Activated CD4-positive, alpha-beta T cell treated with anti-CD3 and anti-CD28 coated beads for 36 hours (primary cell): ENCODE data around the gene PHC2. TPM values are rescaled to one million over a fixed set of nuclear protein-coding genes. Genes with fewer than 3 reads are reported as not detected.

Experiments
- ATAC-seq: fragments of 200-7000 bp; cut with Tn5 transposase; one replicate; pipeline ENCODE4 v1.10.0; 2021; ENCODE audit warnings: mild to moderate bottlenecking, moderate library complexity
- CTCF ChIA-PET: fragments of 350-600 bp; sonication (Branson Sonifier 250); formaldehyde crosslinking; loops from one replicate; lab custom pipeline; 2021; ENCODE audit warnings: antibody characterized with exemption; lab: Charles Lee
- POLR2A ChIA-PET: fragments of 350-600 bp; sonication (Branson Sonifier 250); formaldehyde crosslinking; loops from one replicate; lab custom pipeline; 2021; ENCODE audit warnings: antibody characterized with exemption, inconsistent platforms; lab: Charles Lee
- DNase-seq: peaks from one replicate; pipeline ENCODE4 v3.0.0-alpha.2; 2020
- H3K27ac Mint-ChIP-seq: one replicate; pipeline ENCODE4 v1.8.0; 2021; ENCODE audit warnings: mixed read lengths
- H3K27me3 Mint-ChIP-seq: one replicate; pipeline ENCODE4 v1.8.0; 2021; ENCODE audit warnings: mixed read lengths
- H3K36me3 Mint-ChIP-seq: one replicate; pipeline ENCODE4 v1.8.0; 2021; ENCODE audit warnings: low read depth, mixed read lengths
- H3K4me1 Mint-ChIP-seq: one replicate; pipeline ENCODE4 v1.8.0; 2021; ENCODE audit warnings: mixed read lengths
- H3K4me3 Mint-ChIP-seq: one replicate; pipeline ENCODE4 v1.8.0; 2021; ENCODE audit warnings: mild to moderate bottlenecking, moderate library complexity, mixed read lengths
- H3K9me3 Mint-ChIP-seq: one replicate; pipeline ENCODE4 v1.8.0; 2021; ENCODE audit warnings: low read depth, mixed read lengths
- intact Hi-C, 2 experiments: fragments of 100-400 bp; cut with DNase I in 1 of 2; cut with micrococcal nuclease in 1 of 2; formaldehyde crosslinking; loops; one replicate each; pipeline versions ENCODE4 v1.14.2 to v1.15.1; 2022 to 2024; cut with DNase I, micrococcal nuclease
- total RNA-seq, 2 experiments: library from RNA; stranded (reverse); gene quantifications; one replicate each; pipeline ENCODE4 v1.2.3, GENCODE V29; 2021

The PHC2 gene
- 10 to 100 TPM; 23.8 to 28.4 TPM for total RNA-seq

GRCh38 chr1:33430692-33431593, at the start of gene PHC2:
TSS of gene PHC2 (minus strand) at chr1:33431095. CDS start at chr1:33375539, 55,556 bp downstream.
- DNase-seq (peak; percentile 95), ATAC-seq (peak; percentile 99)
- Mint-ChIP-seq H3K9me3 (no peaks in the 10 kb centered on the region), H3K27ac (no peak within 1 kb of the TSS), H3K36me3 (no peaks in the 10 kb centered on the region), H3K4me3 (peak within 1 kb of the TSS; percentile 58), H3K27me3 (peaks cover 5% of the 10 kb centered on the region), H3K4me1 (peaks cover 5% of the 10 kb centered on the region)
- ChIA-PET CTCF (interaction anchor here (1.0 to 1.5 kb wide), 2 partner anchors 11 to 135 kb away, joined by 3 to 4 read pairs; no protein-coding TSS in a partner anchor), POLR2A (no interaction called here)
- intact Hi-C loops = loop anchor here (1.0 to 5.0 kb wide), 9 partner anchors 41 to 1601 kb away; partner anchors contain the start of genes ZSCAN20 (in 2 of the 2), S100PBP (in 1 of the 2), TRIM62 (in 1 of the 2) and YARS1 (in 1 of the 2)

GRCh38 chr1:33477451-33477850, 46.6 kb upstream of the PHC2 start:
- H3K4me1 Mint-ChIP-seq = peaks cover 8% of the 10 kb centered on the region
- no peak overlapping the region for H3K27ac Mint-ChIP-seq
- no peak for ATAC-seq
- no peaks in the 10 kb centered on the region for H3K27me3 Mint-ChIP-seq
- CTCF ChIA-PET = interaction anchor here (1.0 kb wide), 1 partner anchor 22 kb away, joined by 3 read pairs; no protein-coding TSS in a partner anchor
- no peaks in the 10 kb centered on the region for H3K9me3 Mint-ChIP-seq
- no peak overlapping the region for H3K4me3 Mint-ChIP-seq
- intact Hi-C loops = no loop called here
- DNase-seq = no peak
- POLR2A ChIA-PET = no interaction called here
- peaks cover 5% of the 10 kb centered on the region for H3K36me3 Mint-ChIP-seq

- peaks cover 23% of the 10 kb centered on the region for H3K4me1 Mint-ChIP-seq
- peak overlapping the region; percentile 81 for H3K4me3 Mint-ChIP-seq
- no peak for ATAC-seq
- intact Hi-C loops = loop anchor here (2.0 to 5.0 kb wide), 5 partner anchors 43 to 377 kb away; partner anchors contain the start of gene PHC2 (in 1 of the 2)
- DNase-seq = no peak
- no peaks in the 10 kb centered on the region for H3K36me3 Mint-ChIP-seq
- H3K27me3 Mint-ChIP-seq = no peaks in the 10 kb centered on the region
- CTCF ChIA-PET = interaction anchor here (0.5 to 1.1 kb wide), 3 partner anchors 138 to 167 kb away, joined by 3 read pairs; no protein-coding TSS in a partner anchor
- no peaks in the 10 kb centered on the region for H3K9me3 Mint-ChIP-seq
- POLR2A ChIA-PET = no interaction called here
- no peak overlapping the region for H3K27ac Mint-ChIP-seq
These were observed 43.0 kb upstream of the PHC2 start for GRCh38 chr1:33473900-33474299.

GRCh38 chr1:33472269-33472980, 41.5 kb upstream of the PHC2 start, which contains the start of gene ZSCAN20:
TSS of gene ZSCAN20 (plus strand) at chr1:33472645. CDS start at chr1:33479289, 6,644 bp downstream.
- Mint-ChIP-seq H3K4me3 (peak within 1 kb of the TSS; percentile 81), H3K4me1 (peaks cover 23% of the 10 kb centered on the region), H3K27me3 (no peaks in the 10 kb centered on the region), H3K27ac (peak within 1 kb of the TSS; percentile 71), H3K36me3 (no peaks in the 10 kb centered on the region), H3K9me3 (no peaks in the 10 kb centered on the region)
- intact Hi-C loops = loop anchor here (1.0 to 5.0 kb wide), 13 partner anchors 41 to 655 kb away; partner anchors contain the start of genes PHC2 (in 2 of the 2), AK2 (in 1 of the 2), RNF19B (in 1 of the 2) and S100PBP (in 1 of the 2)
- DNase-seq (peak; percentile 94), ATAC-seq (peak; percentile 97)
- POLR2A ChIA-PET = no interaction called here
- CTCF ChIA-PET = interaction anchor here (1.0 to 4.0 kb wide), 7 partner anchors 9 to 345 kb away, joined by 3 to 40 read pairs (median 9); no protein-coding TSS in a partner anchor

GRCh38 chr1:33471416-33471815, 40.5 kb upstream of the PHC2 start:
- DNase-seq = no peak
- peaks cover 23% of the 10 kb centered on the region for H3K4me1 Mint-ChIP-seq
- no peak overlapping the region for H3K27ac Mint-ChIP-seq
- H3K36me3 Mint-ChIP-seq = no peaks in the 10 kb centered on the region
- intact Hi-C loops = loop anchor here (2.0 to 5.0 kb wide), 4 partner anchors 104 to 374 kb away; no protein-coding TSS in a partner anchor
- H3K9me3 Mint-ChIP-seq = no peaks in the 10 kb centered on the region
- ATAC-seq = no peak
- no peak overlapping the region for H3K4me3 Mint-ChIP-seq
- CTCF ChIA-PET = interaction anchor here (0.6 to 4.0 kb wide), 12 partner anchors 10 to 396 kb away, joined by 3 to 40 read pairs (median 4); no protein-coding TSS in a partner anchor
- POLR2A ChIA-PET = no interaction called here
- H3K27me3 Mint-ChIP-seq = no peaks in the 10 kb centered on the region

- Mint-ChIP-seq H3K4me1 (peaks cover 23% of the 10 kb centered on the region), H3K27ac (no peak overlapping the region), H3K27me3 (no peaks in the 10 kb centered on the region), H3K9me3 (no peaks in the 10 kb centered on the region), H3K36me3 (no peaks in the 10 kb centered on the region), H3K4me3 (no peak overlapping the region)
- ATAC-seq (peak; percentile 59), DNase-seq (peak; percentile 79)
- intact Hi-C loops = loop anchor here (1.0 to 5.0 kb wide), 5 partner anchors 103 to 373 kb away; no protein-coding TSS in a partner anchor
- ChIA-PET POLR2A (no interaction called here), CTCF (interaction anchor here (0.8 to 4.0 kb wide), 13 partner anchors 11 to 395 kb away, joined by 3 to 40 read pairs (median 4); no protein-coding TSS in a partner anchor)
These were observed 39.7 kb upstream of the PHC2 start for GRCh38 chr1:33470495-33471012.

- Mint-ChIP-seq H3K9me3 (no peaks in the 10 kb centered on the region), H3K4me1 (peaks cover 23% of the 10 kb centered on the region), H3K4me3 (no peak overlapping the region), H3K27ac (no peak overlapping the region), H3K36me3 (no peaks in the 10 kb centered on the region), H3K27me3 (no peaks in the 10 kb centered on the region)
- no peak for DNase-seq
- CTCF ChIA-PET = interaction anchor here (1.2 to 4.0 kb wide), 2 partner anchors 25 to 175 kb away, joined by 4 to 40 read pairs; no protein-coding TSS in a partner anchor
- POLR2A ChIA-PET = no interaction called here
- intact Hi-C loops = loop anchor here (1.0 to 5.0 kb wide), 5 partner anchors 102 to 372 kb away; no protein-coding TSS in a partner anchor
- no peak for ATAC-seq
These were observed 38.8 kb upstream of the PHC2 start for GRCh38 chr1:33469691-33470090.

GRCh38 chr1:33468967-33469366, 38.1 kb upstream of the PHC2 start:
- POLR2A ChIA-PET = no interaction called here
- ATAC-seq = no peak

GRCh38 chr1:33468531-33468930, 37.6 kb upstream of the PHC2 start:
- POLR2A ChIA-PET = no interaction called here
- intact Hi-C loops = no loop called here
- ATAC-seq (no peak), DNase-seq (no peak)
- CTCF ChIA-PET = interaction anchor here (0.7 to 4.0 kb wide), 2 partner anchors 173 to 468 kb away, joined by 3 to 40 read pairs; no protein-coding TSS in a partner anchor
- Mint-ChIP-seq H3K36me3 (no peaks in the 10 kb centered on the region), H3K9me3 (no peaks in the 10 kb centered on the region), H3K27me3 (no peaks in the 10 kb centered on the region), H3K4me3 (no peak overlapping the region), H3K27ac (no peak overlapping the region), H3K4me1 (peaks cover 21% of the 10 kb centered on the region)

More at GRCh38 chr1:33468967-33469366, 38.1 kb upstream of the PHC2 start:
- intact Hi-C loops = no loop called here
- CTCF ChIA-PET = interaction anchor here (4.0 kb wide), 1 partner anchor 174 kb away, joined by 40 read pairs; no protein-coding TSS in a partner anchor
- Mint-ChIP-seq H3K27ac (no peak overlapping the region), H3K9me3 (no peaks in the 10 kb centered on the region), H3K27me3 (no peaks in the 10 kb centered on the region), H3K4me1 (peaks cover 23% of the 10 kb centered on the region), H3K4me3 (no peak overlapping the region), H3K36me3 (no peaks in the 10 kb centered on the region)
- DNase-seq = no peak

- Mint-ChIP-seq H3K36me3 (no peaks in the 10 kb centered on the region), H3K4me1 (peaks cover 16% of the 10 kb centered on the region), H3K27me3 (no peaks in the 10 kb centered on the region), H3K27ac (no peak overlapping the region), H3K4me3 (no peak overlapping the region), H3K9me3 (no peaks in the 10 kb centered on the region)
- intact Hi-C loops = no loop called here
- DNase-seq (no peak), ATAC-seq (no peak)
- ChIA-PET CTCF (interaction anchor here (0.5 to 2.5 kb wide), 3 partner anchors 172 to 467 kb away, joined by 3 to 11 read pairs (median 3); no protein-coding TSS in a partner anchor), POLR2A (no interaction called here)
These were observed 37.1 kb upstream of the PHC2 start for GRCh38 chr1:33468011-33468410.
